Measurements from ENCODE around the gene PPP2R2C. TPM values are rescaled to one million over a fixed set of nuclear protein-coding genes. Genes with fewer than 3 reads are reported as not detected.
A peak's percentile ranks its signal among the peaks of the same experiment; 100 is the strongest.

PPP2R2C gene
- total RNA-seq, 6 experiments from 2014 or later: 0.14 to 0.25 (median 0.23) TPM; not detected in 2

- H3K27me3 Mint-ChIP-seq (ENCODE audit: insufficient read depth): no peaks in the 10 kb centered on the region; the same call in 1 of the 2 replicates
- DNase-seq: peak; percentile 86
- H3K4me1 Mint-ChIP-seq (ENCODE audit: low read depth): peaks cover 51% of the 10 kb centered on the region
- peak overlapping the region; percentile 84 for H3K27ac Mint-ChIP-seq
- no peaks in the 10 kb centered on the region for H3K36me3 Mint-ChIP-seq (ENCODE audit: low read depth)
- no peaks in the 10 kb centered on the region for H3K9me3 Mint-ChIP-seq
- TF ChIP-seq CTCF (IDR thresholded peaks at IDR 0.05): peak; percentile 4; the same call in 1 of the 2 replicates
- H3K4me3 Mint-ChIP-seq: peak overlapping the region; percentile 59
Observed at GRCh38 chr4:6272863-6273660, 199.4 kb downstream of the PPP2R2C start.

- Mint-ChIP-seq H3K27ac (peak overlapping the region; percentile 84; the same call in 1 of the 2 replicates), H3K27me3 (ENCODE audit: insufficient read depth) (no peaks in the 10 kb centered on the region; the same call in none of the 2 replicates), H3K4me3 (peak overlapping the region; percentile 49), H3K9me3 (no peaks in the 10 kb centered on the region), H3K36me3 (ENCODE audit: low read depth) (no peaks in the 10 kb centered on the region), H3K4me1 (ENCODE audit: low read depth) (peaks cover 51% of the 10 kb centered on the region)
- TF ChIP-seq CTCF (IDR thresholded peaks at IDR 0.05): no peak
- DNase-seq: no peak
Observed at GRCh38 chr4:6271701-6272465, 200.5 kb downstream of the PPP2R2C start.

GRCh38 chr4:6271206-6271605, 201.2 kb downstream of the PPP2R2C start:
- H3K4me3 Mint-ChIP-seq: peak overlapping the region; percentile 90; the same call in 1 of the 2 replicates
- H3K9me3 Mint-ChIP-seq: no peaks in the 10 kb centered on the region
- no peak for TF ChIP-seq CTCF (IDR thresholded peaks at IDR 0.05)
- H3K27me3 Mint-ChIP-seq (ENCODE audit: insufficient read depth): no peaks in the 10 kb centered on the region; the same call in none of the 2 replicates
- H3K27ac Mint-ChIP-seq: no peak overlapping the region
- H3K4me1 Mint-ChIP-seq (ENCODE audit: low read depth): peaks cover 51% of the 10 kb centered on the region
- H3K36me3 Mint-ChIP-seq (ENCODE audit: low read depth): no peaks in the 10 kb centered on the region
- no peak for DNase-seq

- DNase-seq: no peak
- peak overlapping the region; percentile 85 for H3K27ac Mint-ChIP-seq
Observed at GRCh38 chr4:6270636-6271121, 201.7 kb downstream of the PPP2R2C start.

More at GRCh38 chr4:6270636-6271121, 201.7 kb downstream of the PPP2R2C start:
- TF ChIP-seq CTCF (IDR thresholded peaks at IDR 0.05): no peak
- Mint-ChIP-seq H3K4me3 (peak overlapping the region; percentile 90), H3K27me3 (ENCODE audit: insufficient read depth) (peaks cover 2% of the 10 kb centered on the region), H3K4me1 (ENCODE audit: low read depth) (peaks cover 51% of the 10 kb centered on the region), H3K36me3 (ENCODE audit: low read depth) (no peaks in the 10 kb centered on the region), H3K9me3 (no peaks in the 10 kb centered on the region)

Other genes with a start within 250 kb of the PPP2R2C start
- gene WFS1, start 202.8 kb downstream of the PPP2R2C start, total RNA-seq (2021; fragmentation: NEBNext Ultra II Directional; extraction: Animal tissue kit (Norgen Biotek cat#: 25700)): 10 to 100 TPM; 47.3 to 72.1 (median 56.0) TPM
- gene MAN2B2, start 102.6 kb upstream of the PPP2R2C start, total RNA-seq (2021; fragmentation: NEBNext Ultra II Directional; extraction: Animal tissue kit (Norgen Biotek cat#: 25700)): 10 to 100 TPM; 35.8 to 44.5 (median 40.5) TPM
- gene MRFAP1, start 168.1 kb upstream of the PPP2R2C start, total RNA-seq (2021; fragmentation: NEBNext Ultra II Directional; extraction: Animal tissue kit (Norgen Biotek cat#: 25700)): 100 to 1,000 TPM; 332 to 418 (median 364) TPM
- gene S100P, start 221.3 kb upstream of the PPP2R2C start, total RNA-seq (2021; fragmentation: NEBNext Ultra II Directional; extraction: Animal tissue kit (Norgen Biotek cat#: 25700)): not detected
- 10 to 100 TPM; 35.5 to 41.0 (median 40.1) TPM for gene MRFAP1L1, start 237.3 kb upstream of the PPP2R2C start, total RNA-seq (2021; fragmentation: NEBNext Ultra II Directional; extraction: Animal tissue kit (Norgen Biotek cat#: 25700))
- gene BLOC1S4, start 243.6 kb upstream of the PPP2R2C start, total RNA-seq (2021; fragmentation: NEBNext Ultra II Directional; extraction: Animal tissue kit (Norgen Biotek cat#: 25700)): 10 to 100 TPM; 12.7 to 19.0 (median 14.2) TPM

Data from HFFc6 (cell line).